ENCODE results near the gene PPP1R2C. TPM values are rescaled to one million over a fixed set of nuclear protein-coding genes. Genes with fewer than 3 reads are reported as not detected.

The PPP1R2C gene
- total RNA-seq, 1 experiment from 2014 or later, result not detected

- no peak for TF ChIP-seq CTCF (IDR thresholded peaks at IDR 0.05; ENCODE audit: insufficient read depth in 1 of 2, low read depth in 1 of 2, low read length in 1 of 2, severe bottlenecking in 1 of 2, unreplicated experiment in 1 of 2)
- POLR2A ChIA-PET, result no interaction called here
- H3K4me1 Mint-ChIP-seq (ENCODE audit: low read depth, unreplicated experiment), result no peaks in the 10 kb centered on the region
- Histone ChIP-seq H3K27me3 (replicated peaks; ENCODE audit: control insufficient read depth, insufficient read depth, low read length) (no peaks in the 10 kb centered on the region), H3K9me3 (no peaks in the 10 kb centered on the region), H3K4me3 (ENCODE audit: low read depth, low read length) (no peak overlapping the region), H3K36me3 (ENCODE audit: control insufficient read depth, insufficient read depth, low read length) (no peaks in the 10 kb centered on the region), H3K4me1 (no peaks in the 10 kb centered on the region)
- DNase-seq, result no peak
- H3K9me3 Mint-ChIP-seq (ENCODE audit: unreplicated experiment), result peaks cover 15% of the 10 kb centered on the region
- no peaks in the 10 kb centered on the region for H3K36me3 Mint-ChIP-seq (ENCODE audit: insufficient read depth, unreplicated experiment)
- H3K27me3 Mint-ChIP-seq (ENCODE audit: insufficient read depth, unreplicated experiment), result no peaks in the 10 kb centered on the region
- no peak overlapping the region for H3K4me3 Mint-ChIP-seq (ENCODE audit: unreplicated experiment)
- CTCF ChIA-PET, result no interaction called here
- intact Hi-C loops (cut with micrococcal nuclease; ENCODE audit: unreplicated experiment), result no loop called here
- BruUV-seq (replicated peaks), result no TSS peak
- no peak overlapping the region for H3K27ac Mint-ChIP-seq (ENCODE audit: unreplicated experiment)
Measured at GRCh38 chrX:42809569-42809968, 31.6 kb upstream of the PPP1R2C start.

GRCh38 chrX:42807393-42807792 is 29.4 kb upstream of the PPP1R2C start:
- Mint-ChIP-seq H3K9me3 (ENCODE audit: unreplicated experiment) (no peaks in the 10 kb centered on the region), H3K4me1 (ENCODE audit: low read depth, unreplicated experiment) (no peaks in the 10 kb centered on the region), H3K4me3 (ENCODE audit: unreplicated experiment) (no peak overlapping the region), H3K36me3 (ENCODE audit: insufficient read depth, unreplicated experiment) (no peaks in the 10 kb centered on the region), H3K27me3 (ENCODE audit: insufficient read depth, unreplicated experiment) (no peaks in the 10 kb centered on the region), H3K27ac (ENCODE audit: unreplicated experiment) (no peak overlapping the region)
- BruUV-seq (replicated peaks), result no TSS peak
- Histone ChIP-seq H3K36me3 (ENCODE audit: control insufficient read depth, insufficient read depth, low read length) (no peaks in the 10 kb centered on the region), H3K27me3 (replicated peaks; ENCODE audit: control insufficient read depth, insufficient read depth, low read length) (no peaks in the 10 kb centered on the region), H3K4me3 (ENCODE audit: low read depth, low read length) (no peak overlapping the region), H3K9me3 (no peaks in the 10 kb centered on the region), H3K4me1 (no peaks in the 10 kb centered on the region)
- POLR2A ChIA-PET, result no interaction called here
- CTCF ChIA-PET, result no interaction called here
- intact Hi-C loops (cut with micrococcal nuclease; ENCODE audit: unreplicated experiment), result no loop called here
- no peak for DNase-seq
- no peak for TF ChIP-seq CTCF (IDR thresholded peaks at IDR 0.05; ENCODE audit: insufficient read depth in 1 of 2, low read depth in 1 of 2, low read length in 1 of 2, severe bottlenecking in 1 of 2, unreplicated experiment in 1 of 2)

- Histone ChIP-seq H3K36me3 (ENCODE audit: control insufficient read depth, insufficient read depth, low read length) (no peaks in the 10 kb centered on the region), H3K4me3 (ENCODE audit: low read depth, low read length) (no peak overlapping the region), H3K4me1 (no peaks in the 10 kb centered on the region), H3K9me3 (no peaks in the 10 kb centered on the region), H3K27me3 (replicated peaks; ENCODE audit: control insufficient read depth, insufficient read depth, low read length) (no peaks in the 10 kb centered on the region)
- ChIA-PET POLR2A (no interaction called here), CTCF (no interaction called here)
- Mint-ChIP-seq H3K36me3 (ENCODE audit: insufficient read depth, unreplicated experiment) (no peaks in the 10 kb centered on the region), H3K4me3 (ENCODE audit: unreplicated experiment) (no peak overlapping the region), H3K27ac (ENCODE audit: unreplicated experiment) (no peak overlapping the region), H3K4me1 (ENCODE audit: low read depth, unreplicated experiment) (no peaks in the 10 kb centered on the region), H3K9me3 (ENCODE audit: unreplicated experiment) (no peaks in the 10 kb centered on the region), H3K27me3 (ENCODE audit: insufficient read depth, unreplicated experiment) (no peaks in the 10 kb centered on the region)
- no peak for DNase-seq
- TF ChIP-seq CTCF (IDR thresholded peaks at IDR 0.05; ENCODE audit: insufficient read depth in 1 of 2, low read depth in 1 of 2, low read length in 1 of 2, severe bottlenecking in 1 of 2, unreplicated experiment in 1 of 2), result no peak
- intact Hi-C loops (cut with micrococcal nuclease; ENCODE audit: unreplicated experiment), result no loop called here
- no TSS peak for BruUV-seq (replicated peaks)
Measured at GRCh38 chrX:42804524-42804923, 26.6 kb upstream of the PPP1R2C start.
